ENCODE results near the gene TM9SF1. TPM values are rescaled to one million over a fixed set of nuclear protein-coding genes. Genes with fewer than 3 reads are reported as not detected.

Gene TM9SF1
- polyA plus RNA-seq, 2 of the 4 experiments (the other 2 are of a cell fraction) = 48.0 to 62.2 TPM

DNA sequence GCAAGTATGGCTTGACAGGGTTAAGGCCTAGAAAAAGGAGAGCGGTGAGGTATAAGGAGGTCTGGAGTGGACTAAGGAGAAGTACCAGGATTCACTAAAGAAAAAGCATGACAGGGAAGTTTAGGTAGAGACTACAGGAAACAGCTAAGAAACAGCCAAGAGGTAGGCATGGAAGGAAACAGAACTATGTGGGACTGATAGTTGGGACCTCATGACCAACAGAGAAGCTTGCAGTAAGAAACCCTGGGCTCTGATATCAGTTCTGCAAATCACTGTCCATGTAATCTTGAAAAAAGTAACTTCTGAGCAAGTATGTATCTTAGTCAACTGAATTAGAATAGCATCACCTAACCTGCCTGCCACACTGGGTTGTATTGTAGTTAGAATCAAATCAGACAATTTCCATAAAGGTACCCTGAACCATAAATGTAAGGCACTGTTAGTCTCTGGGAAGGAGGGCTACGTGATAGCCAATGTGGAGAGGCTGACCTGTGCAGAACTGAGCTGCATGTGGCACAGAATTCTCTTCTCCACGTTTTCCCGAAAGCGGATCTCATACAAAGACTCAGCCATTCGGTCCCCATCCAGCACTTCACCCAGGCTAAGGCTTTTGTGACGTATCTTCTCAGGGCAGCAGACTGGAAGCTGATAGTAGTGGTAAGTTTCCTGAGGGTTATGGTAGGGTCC, 912 bp downstream of the TM9SF1 start:
- ChIA-PET CTCF (interaction anchor here (1.4 to 1.9 kb wide), 3 partner anchors 33 to 237 kb away, joined by 3 to 9 read pairs (median 5); partner anchors contain the start of gene IRF9), POLR2A (interaction anchor here (1.8 kb wide), 1 partner anchor 47 kb away, joined by 7 read pairs; the partner anchor contains the start of gene RNF31)
- ATAC-seq (no peak), FAIRE-seq (no peak), DNase-seq (ENCODE audit: low read depth in 1 of 2, low spot score in 1 of 2) (no peak)
- WGBS (ENCODE audit: missing lambda C conversion rate) = 92% methylated on average over 7 of the region's 7 CpGs
- H3K4me3 ChIP-seq = peak overlapping the region; percentile 62
- H3K4me2 ChIP-seq = peak overlapping the region; percentile 77
- H3K9me3 ChIP-seq = no peaks in the 10 kb centered on the region
- no peak for TF ChIP-seq SREBF2 (IDR thresholded peaks at IDR 0.05)
- no peak for TF ChIP-seq EHF (CRISPR knock-in tag; IDR thresholded peaks at IDR 0.05)
- no peak for TF ChIP-seq CBX8 (IDR thresholded peaks at IDR 0.05)
- peak overlapping the region; percentile 88 to 98 for H3K27ac ChIP-seq
- H3K4me1 ChIP-seq = peaks cover 17% of the 10 kb centered on the region

- DNase-seq (ENCODE audit: low read depth in 1 of 2, low spot score in 1 of 2) = no peak
- Histone ChIP-seq H3K4me2 (no peak overlapping the region), H3K4me3 (no peak overlapping the region), H3K27ac (no peak overlapping the region), H3K4me1 (peaks cover 21% of the 10 kb centered on the region), H3K9me3 (no peaks in the 10 kb centered on the region)
- POLR2A ChIA-PET = no interaction called here
- no peak for ATAC-seq
- WGBS (ENCODE audit: missing lambda C conversion rate) = 91% methylated on average over 14 of the region's 15 CpGs
- CTCF ChIA-PET = interaction anchor here (0.8 to 1.4 kb wide), 2 partner anchors 45 to 239 kb away, joined by 3 read pairs; no protein-coding TSS in a partner anchor
- TF ChIP-seq HOXA7 (CRISPR knock-in tag; IDR thresholded peaks at IDR 0.05) = no peak
- FAIRE-seq = no peak
Observed at GRCh38 chr14:24192933-24193332, 2.3 kb downstream of the TM9SF1 start.

GRCh38 chr14:24190416-24190815, 4.8 kb downstream of the TM9SF1 start:
- H3K27ac ChIP-seq = no peak overlapping the region
- H3K9me3 ChIP-seq = no peaks in the 10 kb centered on the region
- DNase-seq (ENCODE audit: low read depth in 1 of 2, low spot score in 1 of 2) = no peak
- ATAC-seq = no peak
- no peak overlapping the region for H3K4me2 ChIP-seq
- CTCF ChIA-PET = no interaction called here
- H3K4me1 ChIP-seq = peaks cover 25% of the 10 kb centered on the region
- no peak for TF ChIP-seq KDM1A (IDR thresholded peaks at IDR 0.05; ENCODE audit: low read depth)
- no peak for TF ChIP-seq MAZ (IDR thresholded peaks at IDR 0.05; ENCODE audit: borderline replicate concordance, low read depth, low read length)
- TF ChIP-seq TFCP2L1 (CRISPR knock-in tag; IDR thresholded peaks at IDR 0.05) = no peak
- no peak for TF ChIP-seq EHF (CRISPR knock-in tag; IDR thresholded peaks at IDR 0.05)
- TF ChIP-seq CBX2 (IDR thresholded peaks at IDR 0.05; ENCODE audit: borderline replicate concordance, low read depth) = no peak
- no peak for TF ChIP-seq POLR2A (IDR thresholded peaks at IDR 0.05; ENCODE audit: low read length)
- TF ChIP-seq FOXS1 (CRISPR knock-in tag; IDR thresholded peaks at IDR 0.05) = no peak
- no peak for TF ChIP-seq ZSCAN20 (CRISPR knock-in tag; IDR thresholded peaks at IDR 0.05)
- TF ChIP-seq, protein P1, sequence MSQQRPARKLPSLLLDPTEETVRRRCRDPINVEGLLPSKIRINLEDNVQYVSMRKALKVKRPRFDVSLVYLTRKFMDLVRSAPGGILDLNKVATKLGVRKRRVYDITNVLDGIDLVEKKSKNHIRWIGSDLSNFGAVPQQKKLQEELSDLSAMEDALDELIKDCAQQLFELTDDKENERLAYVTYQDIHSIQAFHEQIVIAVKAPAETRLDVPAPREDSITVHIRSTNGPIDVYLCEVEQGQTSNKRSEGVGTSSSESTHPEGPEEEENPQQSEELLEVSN (IDR thresholded peaks at IDR 0.05; ENCODE audit: borderline replicate concordance, low read depth) = no peak
- no peak for TF ChIP-seq ELK1 (IDR thresholded peaks at IDR 0.05; ENCODE audit: low read depth, low read length)
- no peak for TF ChIP-seq JUN (IDR thresholded peaks at IDR 0.05)
- TF ChIP-seq SMC3 (IDR thresholded peaks at IDR 0.05) = no peak
- no peak for FAIRE-seq
- POLR2A ChIA-PET = no interaction called here
- no peak overlapping the region for H3K4me3 ChIP-seq
- WGBS (ENCODE audit: missing lambda C conversion rate) = 90% methylated on average over 10 of the region's 10 CpGs

DNA sequence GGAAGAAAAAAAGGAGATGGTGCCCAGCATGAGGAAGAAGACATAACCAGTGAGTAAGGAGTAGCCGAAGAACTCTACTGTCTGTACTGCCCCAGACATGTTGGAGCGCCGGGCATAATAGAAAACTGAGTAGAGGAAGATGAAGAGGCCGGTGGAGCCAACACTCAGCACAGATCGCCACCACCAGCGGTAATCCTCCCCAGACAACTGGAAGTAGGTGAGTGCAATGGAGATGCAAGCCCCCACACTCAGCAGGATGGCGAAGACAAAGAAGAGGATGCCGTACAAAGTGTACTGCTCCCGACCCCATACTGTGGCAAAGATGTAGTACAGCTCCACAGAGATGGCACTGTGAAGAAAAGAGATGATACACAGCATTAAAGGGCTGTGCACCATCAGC, 5.8 kb downstream of the TM9SF1 start:
- CTCF ChIA-PET = interaction anchor here (0.8 to 1.6 kb wide), 3 partner anchors 21 to 53 kb away, joined by 3 to 4 read pairs (median 4); partner anchors contain the start of gene TINF2
- H3K9me3 ChIP-seq = no peaks in the 10 kb centered on the region
- TF ChIP-seq HOXB13 (CRISPR knock-in tag; IDR thresholded peaks at IDR 0.05; ENCODE audit: low read depth) (no peak), ELK1 (IDR thresholded peaks at IDR 0.05; ENCODE audit: low read depth, low read length) (no peak), ZFP36 (IDR thresholded peaks at IDR 0.05; ENCODE audit: borderline replicate concordance, partially characterized antibody) (no peak), MAX (IDR thresholded peaks at IDR 0.05) (no peak), HES2 (IDR thresholded peaks at IDR 0.05) (no peak), RCOR1 (IDR thresholded peaks at IDR 0.05; ENCODE audit: low read depth, low read length) (no peak), HOXB5 (CRISPR knock-in tag; IDR thresholded peaks at IDR 0.05) (no peak), CHD4 (IDR thresholded peaks at IDR 0.05; ENCODE audit: borderline replicate concordance) (no peak), HEYL (CRISPR knock-in tag; IDR thresholded peaks at IDR 0.05) (no peak), EP300 (IDR thresholded peaks at IDR 0.05) (no peak)
- ATAC-seq (no peak), FAIRE-seq (no peak), DNase-seq (ENCODE audit: low read depth in 1 of 2, low spot score in 1 of 2) (no peak)
- WGBS (ENCODE audit: missing lambda C conversion rate) = 95% methylated on average over 9 of the region's 9 CpGs
- H3K27ac ChIP-seq = peak overlapping the region in 1 of 2 experiments; percentile 98; a peak in 3 of 6 replicates
- H3K4me2 ChIP-seq = peak overlapping the region; percentile 88
- H3K4me3 ChIP-seq = no peak overlapping the region
- H3K4me1 ChIP-seq = peaks cover 22% of the 10 kb centered on the region
- POLR2A ChIA-PET = interaction anchor here (0.6 to 1.6 kb wide), 7 partner anchors 10 to 53 kb away, joined by 4 to 16 read pairs (median 7); partner anchors contain the start of genes CHMP4A, MDP1, NEDD8 and TINF2
